Prostate gland (tissue), 2 donors: Measurements from ENCODE around the gene AKT3.

Source experiments
- POLR2A ChIP-seq: fragments of 450-650 bp; IDR thresholded peaks from one replicate; pipeline ENCODE4 v1.6.1; 2016; ENCODE audit warnings: antibody characterized with exemption, mild to moderate bottlenecking
- TF ChIP-seq, protein P1 (sequence below), 4 experiments: fragments of 200-600 bp in 2 of 4; fragments of 450-650 bp in 2 of 4; sonication (generic) in 2 of 4; IDR thresholded peaks; 1 replicate in 3 of 4; 2 replicates in 1 of 4; pipeline ENCODE4 v1.5.1; 2016 to 2019; ENCODE audit warnings: antibody characterized with exemption in 4 of 4, mild to moderate bottlenecking in 2 of 4, moderate library complexity in 2 of 4

DNA sequence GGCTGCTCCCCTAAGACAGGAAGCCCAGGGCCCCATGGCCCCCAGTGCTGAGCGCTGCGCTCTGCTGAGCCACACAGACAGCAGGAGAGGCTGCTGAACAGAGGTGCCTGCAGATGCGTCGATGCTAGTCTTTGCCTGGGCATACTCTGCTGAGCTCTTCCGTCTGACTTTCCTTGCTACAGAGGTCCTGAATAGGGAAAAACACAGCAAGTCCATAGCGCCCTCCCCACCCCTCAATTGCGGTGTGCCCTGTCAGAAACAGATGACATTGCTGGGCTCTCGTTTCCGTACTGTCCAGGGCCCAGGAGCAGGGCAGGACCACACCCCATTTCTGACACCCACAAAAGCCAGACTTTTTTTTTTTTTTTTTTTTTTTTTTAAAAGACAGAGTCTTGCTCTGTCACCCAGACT is 341.7 kb downstream of the AKT3 start:
- TF ChIP-seq, protein P1, sequence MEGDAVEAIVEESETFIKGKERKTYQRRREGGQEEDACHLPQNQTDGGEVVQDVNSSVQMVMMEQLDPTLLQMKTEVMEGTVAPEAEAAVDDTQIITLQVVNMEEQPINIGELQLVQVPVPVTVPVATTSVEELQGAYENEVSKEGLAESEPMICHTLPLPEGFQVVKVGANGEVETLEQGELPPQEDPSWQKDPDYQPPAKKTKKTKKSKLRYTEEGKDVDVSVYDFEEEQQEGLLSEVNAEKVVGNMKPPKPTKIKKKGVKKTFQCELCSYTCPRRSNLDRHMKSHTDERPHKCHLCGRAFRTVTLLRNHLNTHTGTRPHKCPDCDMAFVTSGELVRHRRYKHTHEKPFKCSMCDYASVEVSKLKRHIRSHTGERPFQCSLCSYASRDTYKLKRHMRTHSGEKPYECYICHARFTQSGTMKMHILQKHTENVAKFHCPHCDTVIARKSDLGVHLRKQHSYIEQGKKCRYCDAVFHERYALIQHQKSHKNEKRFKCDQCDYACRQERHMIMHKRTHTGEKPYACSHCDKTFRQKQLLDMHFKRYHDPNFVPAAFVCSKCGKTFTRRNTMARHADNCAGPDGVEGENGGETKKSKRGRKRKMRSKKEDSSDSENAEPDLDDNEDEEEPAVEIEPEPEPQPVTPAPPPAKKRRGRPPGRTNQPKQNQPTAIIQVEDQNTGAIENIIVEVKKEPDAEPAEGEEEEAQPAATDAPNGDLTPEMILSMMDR (IDR thresholded peaks at IDR 0.05), result no peak
- no peak for TF ChIP-seq POLR2A
